GM13977 (cell line): Measurements from ENCODE around the gene NHERF2.

Experiments used
- DNase-seq: peaks from one replicate; pipeline ENCODE4 v3.0.0; 2012; ENCODE audit warnings: low spot score
- CTCF ChIP-seq: IDR thresholded peaks from 2 replicates; pipeline ENCODE4 v1.5.1; 2012; ENCODE audit warnings: mild to moderate bottlenecking, control low read depth; ENCODE audit not compliant: insufficient read depth; ENCODE audit errors: extremely low read depth, missing control alignments
- in situ Hi-C: fragments of 300-500 bp; cut with MboI; formaldehyde crosslinking; loops from one replicate; pipeline ENCODE4 v1.12.0; 2022; ENCODE audit warnings: low sequenced_read_pairs, low pct_unique_long_range_greater_than_20kb, mixed read lengths, inconsistent platforms; ENCODE audit not compliant: unreplicated experiment

NHERF2 gene

GRCh38 chr16:2042171-2042985 is 15.7 kb downstream of the NHERF2 start:
- TF ChIP-seq CTCF: no peak
- no peak for DNase-seq
- in situ Hi-C loops: no loop called here

GRCh38 chr16:2042986-2043666 is 16.4 kb downstream of the NHERF2 start:
- in situ Hi-C loops: no loop called here
- no peak for TF ChIP-seq CTCF
- no peak for DNase-seq

GRCh38 chr16:2043667-2044451 is 17.2 kb downstream of the NHERF2 start:
- in situ Hi-C loops: no loop called here
- no peak for TF ChIP-seq CTCF
- no peak for DNase-seq

- DNase-seq: no peak
- in situ Hi-C loops: no loop called here
- no peak for TF ChIP-seq CTCF
Observed at GRCh38 chr16:2044541-2044940, 17.8 kb downstream of the NHERF2 start.

- in situ Hi-C loops: no loop called here
- TF ChIP-seq CTCF: no peak
- no peak for DNase-seq
Observed at GRCh38 chr16:2045965-2046892, 19.5 kb downstream of the NHERF2 start.
